H9 (cell line): ENCODE measurements around the gene LYPLA2. TPM values are rescaled to one million over a fixed set of nuclear protein-coding genes. Genes with fewer than 3 reads are reported as not detected.

Experiments
- DNase-seq: peaks from one replicate; pipeline ENCODE4 v3.0.0-alpha.2; 2017
- H2AFZ ChIP-seq: one replicate; pipeline ENCODE4 v1.6.1; 2013; ENCODE audit warnings: mild to moderate bottlenecking, low read length, control low read depth, moderate library complexity
- H2AK5ac ChIP-seq: 2 replicates; pipeline ENCODE4 v1.6.1; 2013; ENCODE audit warnings: low read length, control low read depth, mixed read lengths; ENCODE audit not compliant: insufficient read length
- H2BK120ac ChIP-seq: one replicate; pipeline ENCODE4 v1.6.1; 2013; ENCODE audit warnings: low read depth, mild to moderate bottlenecking, low read length, control low read depth, inconsistent platforms; ENCODE audit not compliant: poor library complexity, severe bottlenecking
- H2BK12ac ChIP-seq: 2 replicates; pipeline ENCODE4 v1.6.1; 2013; ENCODE audit warnings: low read length, control low read depth, mixed read lengths, low read depth; ENCODE audit not compliant: insufficient read length
- H2BK15ac ChIP-seq: 2 replicates; pipeline ENCODE4 v1.6.1; 2013; ENCODE audit warnings: low read depth, low read length, control low read depth
- H2BK20ac ChIP-seq: one replicate; pipeline ENCODE4 v1.6.1; 2013; ENCODE audit warnings: low read depth, mild to moderate bottlenecking, low read length, control low read depth, inconsistent platforms; ENCODE audit not compliant: poor library complexity, severe bottlenecking
- H2BK5ac ChIP-seq: 2 replicates; pipeline ENCODE4 v1.6.1; 2013; ENCODE audit warnings: low read length, control low read depth, mixed read lengths; ENCODE audit not compliant: insufficient read length
- H3K14ac ChIP-seq: 2 replicates; pipeline ENCODE4 v1.6.1; 2013; ENCODE audit warnings: low read length, control low read depth; ENCODE audit not compliant: insufficient read depth
- H3K18ac ChIP-seq: 2 replicates; pipeline ENCODE4 v1.6.1; 2013; ENCODE audit warnings: low read depth, mild to moderate bottlenecking, mixed read lengths, low read length, control low read depth; ENCODE audit not compliant: insufficient read length
- H3K23ac ChIP-seq: 2 replicates; pipeline ENCODE4 v1.6.1; 2013; ENCODE audit warnings: low read length, control low read depth, mixed read lengths, low read depth; ENCODE audit not compliant: insufficient read length
- H3K23me2 ChIP-seq: 2 replicates; pipeline ENCODE4 v1.6.1; 2013; ENCODE audit warnings: low read depth, mild to moderate bottlenecking, mixed read lengths, low read length, control low read depth; ENCODE audit not compliant: insufficient read length, poor library complexity, severe bottlenecking
- H3K27ac ChIP-seq: 2 replicates; pipeline ENCODE4 v1.5.1; 2013; ENCODE audit warnings: low read length, control low read depth, mixed read lengths, low read depth; ENCODE audit not compliant: insufficient read length
- H3K27me3 ChIP-seq: 2 replicates; pipeline ENCODE4 v1.6.1; 2013; ENCODE audit warnings: low read length, control low read depth, inconsistent platforms; ENCODE audit not compliant: insufficient read depth
- H3K4ac ChIP-seq: 2 replicates; pipeline ENCODE4 v1.6.1; 2013; ENCODE audit warnings: low read depth, mild to moderate bottlenecking, control low read depth, inconsistent platforms, low read length, moderate library complexity
- H3K4me1 ChIP-seq: 2 replicates; pipeline ENCODE4 v1.6.1; 2013; ENCODE audit warnings: low read length, control low read depth, inconsistent platforms; ENCODE audit not compliant: insufficient read depth
- H3K4me2 ChIP-seq: 2 replicates; pipeline ENCODE4 v1.6.1; 2013; ENCODE audit warnings: low read length, control low read depth, mixed read lengths; ENCODE audit not compliant: insufficient read length, insufficient read depth
- H3K56ac ChIP-seq: 2 replicates; pipeline ENCODE4 v1.6.1; 2013; ENCODE audit warnings: low read depth, mild to moderate bottlenecking, mixed read lengths, low read length, control low read depth; ENCODE audit not compliant: insufficient read length
- H3K79me1 ChIP-seq: 2 replicates; pipeline ENCODE4 v1.6.1; 2013; ENCODE audit warnings: low read depth, mild to moderate bottlenecking, moderate library complexity, low read length, control low read depth, inconsistent platforms; ENCODE audit not compliant: insufficient read depth, poor library complexity, severe bottlenecking
- H3K79me2 ChIP-seq: 2 replicates; pipeline ENCODE4 v1.6.1; 2013; ENCODE audit warnings: low read length, control low read depth, inconsistent platforms; ENCODE audit not compliant: insufficient read depth
- H3K9ac ChIP-seq: 2 replicates; pipeline ENCODE4 v1.6.1; 2013; ENCODE audit warnings: low read length, control low read depth, mixed read lengths; ENCODE audit not compliant: insufficient read length; ENCODE audit errors: extremely low read depth
- H3K9me3 ChIP-seq: one replicate; pipeline ENCODE4 v1.6.1; 2013; ENCODE audit warnings: low read depth, low read length, inconsistent platforms; ENCODE audit not compliant: control insufficient read depth
- H3T11ph ChIP-seq: one replicate; pipeline ENCODE4 v1.6.1; 2013; ENCODE audit warnings: mild to moderate bottlenecking, low read length, control low read depth, inconsistent platforms
- H4K20me1 ChIP-seq: one replicate; pipeline ENCODE4 v1.6.1; 2013; ENCODE audit not compliant: control insufficient read depth, insufficient read length, insufficient read depth
- H4K5ac ChIP-seq: 2 replicates; pipeline ENCODE4 v1.6.1; 2013; ENCODE audit warnings: low read depth, mild to moderate bottlenecking, mixed read lengths, low read length, control low read depth; ENCODE audit not compliant: insufficient read length
- H4K8ac ChIP-seq: replicated peaks from 2 replicates; pipeline ENCODE4 v1.6.1; 2013; ENCODE audit warnings: low read length, control low read depth, mixed read lengths, low read depth; ENCODE audit not compliant: insufficient read length
- H4K91ac ChIP-seq: 2 replicates; pipeline ENCODE4 v1.6.1; 2013; ENCODE audit warnings: low read depth, mild to moderate bottlenecking, moderate library complexity, mixed read lengths, low read length, control low read depth; ENCODE audit not compliant: insufficient read length
- H3K27ac Mint-ChIP-seq, 3 experiments: 2 replicates in 2 of 3; 3 replicates in 1 of 3; pipeline ENCODE4 v1.8.0; 2020 to 2021; ENCODE audit warnings: mixed read lengths in 3 of 3, mild to moderate bottlenecking in 1 of 3, moderate library complexity in 1 of 3
- H3K27me3 Mint-ChIP-seq: 2 replicates; pipeline ENCODE4 v1.8.0; 2021; ENCODE audit warnings: low read depth, mild to moderate bottlenecking, moderate library complexity, mixed read lengths
- H3K36me3 Mint-ChIP-seq, 3 experiments: 2 replicates in 2 of 3; 3 replicates in 1 of 3; pipeline ENCODE4 v1.8.0; 2020 to 2021; ENCODE audit warnings: low read depth in 3 of 3, mixed read lengths in 3 of 3; ENCODE audit not compliant: insufficient read depth in 1 of 3
- H3K4me1 Mint-ChIP-seq, 2 experiments: 2 replicates each; pipeline ENCODE4 v1.8.0; 2020; ENCODE audit warnings: mixed read lengths in 2 of 2
- H3K4me3 Mint-ChIP-seq, 2 experiments: 2 replicates in 1 of 2; 3 replicates in 1 of 2; pipeline ENCODE4 v1.8.0; 2020 to 2021; ENCODE audit warnings: mild to moderate bottlenecking in 2 of 2, mixed read lengths in 2 of 2, moderate library complexity in 1 of 2
- H3K9me3 Mint-ChIP-seq, 2 experiments: 2 replicates in 1 of 2; 3 replicates in 1 of 2; pipeline ENCODE4 v1.8.0; 2020; ENCODE audit warnings: mild to moderate bottlenecking in 2 of 2, mixed read lengths in 2 of 2, moderate library complexity in 1 of 2
- WGBS: extraction: QIAGEN DNeasy Blood & Tissue Kit; methylation state at CpG from one replicate; pipeline ENCODE4 v1.1.7; 2013; ENCODE audit warnings: missing lambda C conversion rate, low lambda C conversion rate, mixed read lengths; ENCODE audit not compliant: insufficient read length; ENCODE audit errors: extremely low coverage; 5-methylcytosine and 5-hydroxymethylcytosine counted together
- total RNA-seq: library from RNA; stranded (reverse); gene quantifications from 2 replicates; pipeline ENCODE4 v1.2.1, GENCODE V29; 2021
- TF ChIP-seq, protein P1 (sequence below): fragments of 200-600 bp; sonication (generic); conservative IDR thresholded peaks from 3 replicates; pipeline ENCODE4 v1.8.0; 2021; ENCODE audit warnings: antibody characterized with exemption, mild to moderate bottlenecking

LYPLA2 gene
- total RNA-seq, 1 experiment from 2014 or later = 118 TPM

DNA sequence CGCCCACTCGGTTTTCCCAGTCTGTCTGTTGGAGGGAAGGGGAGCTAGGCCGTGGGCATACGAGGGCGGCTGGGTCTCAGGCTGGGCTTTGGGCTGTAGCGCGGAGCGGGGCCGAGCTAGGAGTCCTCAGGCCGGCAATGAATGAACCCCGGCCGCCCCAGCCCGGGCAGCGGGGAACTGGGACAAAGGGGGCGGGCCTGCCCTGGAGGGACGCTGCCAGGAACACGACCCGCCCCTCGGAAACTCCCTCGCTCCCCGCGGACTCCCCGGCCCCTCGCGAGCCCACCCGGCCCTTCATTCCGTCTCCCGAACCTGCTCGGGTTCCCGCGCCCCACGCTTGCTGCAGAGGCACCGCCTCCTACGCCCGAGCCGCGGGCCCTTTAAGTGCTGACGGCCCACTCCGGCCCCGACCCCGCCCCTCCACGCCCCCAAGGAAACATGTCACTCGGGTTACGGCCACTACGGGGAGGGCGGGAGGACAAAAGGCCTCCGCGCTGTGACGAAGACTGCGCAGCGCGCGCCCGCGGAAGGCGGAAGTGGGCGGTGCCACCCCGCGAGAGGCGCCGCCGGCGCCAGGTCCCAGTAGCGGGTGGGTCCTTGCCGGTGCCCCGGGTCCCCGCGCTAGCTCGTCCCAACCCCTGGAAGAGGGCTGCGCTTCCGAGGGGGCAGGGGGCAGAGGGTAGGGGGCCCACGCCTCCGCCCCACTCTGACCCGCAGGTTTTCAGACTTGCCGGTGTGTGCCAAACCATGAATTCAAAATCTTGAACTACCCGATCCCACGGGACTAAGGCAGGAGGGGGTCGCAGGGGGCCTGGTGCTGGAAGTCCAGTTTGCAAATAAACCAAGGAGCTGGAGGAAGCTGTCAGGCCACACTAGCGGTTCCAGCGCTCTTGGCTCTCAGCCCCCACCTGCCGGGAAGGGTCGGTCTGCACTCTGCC lies 9.7 kb downstream of the LYPLA2 start, which contains the start of gene GALE:
TSS of gene GALE (minus strand) at position 355 of the 938 bp plus-strand sequence. CDS start 1,747 bp downstream, outside the sequence.
- peak within 1 kb of the TSS; percentile 18 for H3K18ac ChIP-seq
- peaks cover 11% of the 10 kb centered on the region for H3K23me2 ChIP-seq
- no peak within 1 kb of the TSS for H3K56ac ChIP-seq
- Mint-ChIP-seq H3K4me3 (peak within 1 kb of the TSS; percentile 90 to 91), H3K36me3 (peaks cover 2 to 26% (median 16%) of the 10 kb centered on the region in 3 experiments; a peak in 5 of 7 replicates), H3K9me3 (no peaks in the 10 kb centered on the region), H3K4me1 (peaks cover 9 to 11% of the 10 kb centered on the region in 2 experiments), H3K27ac (peak within 1 kb of the TSS in 2 of 3 experiments; percentile 41 to 99; a peak in 3 of 7 replicates), H3K27me3 (peaks cover 8% of the 10 kb centered on the region)
- no peak within 1 kb of the TSS for H3T11ph ChIP-seq
- no peak within 1 kb of the TSS for H2BK20ac ChIP-seq
- peak within 1 kb of the TSS; percentile 44 for H3K14ac ChIP-seq
- peak; percentile 90 for DNase-seq
- H3K27me3 ChIP-seq = no peaks in the 10 kb centered on the region
- H3K9ac ChIP-seq = peak within 1 kb of the TSS; percentile 36
- no peak within 1 kb of the TSS for H4K5ac ChIP-seq
- WGBS = no CpG with 5 or more reads among the region's 82 CpGs
- H2AK5ac ChIP-seq = no peak within 1 kb of the TSS
- no peak within 1 kb of the TSS for H3K4ac ChIP-seq
- H3K27ac ChIP-seq = no peak within 1 kb of the TSS
- H2BK5ac ChIP-seq = no peak within 1 kb of the TSS
- H4K8ac ChIP-seq = no peak within 1 kb of the TSS
- H3K79me2 ChIP-seq = no peaks in the 10 kb centered on the region
- H3K9me3 ChIP-seq = no peaks in the 10 kb centered on the region
- peak within 1 kb of the TSS; percentile 85 for H3K4me2 ChIP-seq
- no peak within 1 kb of the TSS for H3K23ac ChIP-seq
- TF ChIP-seq, protein P1, sequence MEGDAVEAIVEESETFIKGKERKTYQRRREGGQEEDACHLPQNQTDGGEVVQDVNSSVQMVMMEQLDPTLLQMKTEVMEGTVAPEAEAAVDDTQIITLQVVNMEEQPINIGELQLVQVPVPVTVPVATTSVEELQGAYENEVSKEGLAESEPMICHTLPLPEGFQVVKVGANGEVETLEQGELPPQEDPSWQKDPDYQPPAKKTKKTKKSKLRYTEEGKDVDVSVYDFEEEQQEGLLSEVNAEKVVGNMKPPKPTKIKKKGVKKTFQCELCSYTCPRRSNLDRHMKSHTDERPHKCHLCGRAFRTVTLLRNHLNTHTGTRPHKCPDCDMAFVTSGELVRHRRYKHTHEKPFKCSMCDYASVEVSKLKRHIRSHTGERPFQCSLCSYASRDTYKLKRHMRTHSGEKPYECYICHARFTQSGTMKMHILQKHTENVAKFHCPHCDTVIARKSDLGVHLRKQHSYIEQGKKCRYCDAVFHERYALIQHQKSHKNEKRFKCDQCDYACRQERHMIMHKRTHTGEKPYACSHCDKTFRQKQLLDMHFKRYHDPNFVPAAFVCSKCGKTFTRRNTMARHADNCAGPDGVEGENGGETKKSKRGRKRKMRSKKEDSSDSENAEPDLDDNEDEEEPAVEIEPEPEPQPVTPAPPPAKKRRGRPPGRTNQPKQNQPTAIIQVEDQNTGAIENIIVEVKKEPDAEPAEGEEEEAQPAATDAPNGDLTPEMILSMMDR = no peak
- no peak within 1 kb of the TSS for H4K91ac ChIP-seq
- H2BK120ac ChIP-seq = no peak within 1 kb of the TSS
- H3K79me1 ChIP-seq = no peaks in the 10 kb centered on the region
- H4K20me1 ChIP-seq = no peaks in the 10 kb centered on the region
- no peak within 1 kb of the TSS for H2BK12ac ChIP-seq
- H2BK15ac ChIP-seq = no peak within 1 kb of the TSS
- no peak within 1 kb of the TSS for H2AFZ ChIP-seq
- no peaks in the 10 kb centered on the region; the same call in 1 of the 2 replicates for H3K4me1 ChIP-seq
